Natural killer cell (primary cell): ENCODE data around the gene MERTK. TPM values are rescaled to one million over a fixed set of nuclear protein-coding genes. Genes with fewer than 3 reads are reported as not detected.
A peak's percentile ranks its signal among the peaks of the same experiment; 100 is the strongest.

Experiments used
- ATAC-seq, 3 donors: fragments of 150-1000 bp in 2 of 3; fragments of 200-7000 bp in 1 of 3; cut with Tn5 transposase; 1 replicate in 1 of 3; 2 replicates in 2 of 3; pipeline ENCODE4 v1.10.0; 2021; ENCODE audit warnings: mild to moderate bottlenecking in 2 of 3, moderate library complexity in 2 of 3
- DNase-seq, 2 donors: peaks; one replicate each; pipeline versions ENCODE4 v3.0.0 to v3.0.0-alpha.2; 2013 to 2021; ENCODE audit warnings: mixed read lengths in 1 of 2
- H3K27ac ChIP-seq: one replicate; pipeline ENCODE4 v1.5.1; 2013; ENCODE audit warnings: mild to moderate bottlenecking, low read length
- H3K27me3 ChIP-seq: one replicate; pipeline ENCODE4 v1.6.1; 2013; ENCODE audit warnings: low read length; ENCODE audit not compliant: control insufficient read depth, insufficient read depth
- H3K36me3 ChIP-seq: one replicate; pipeline ENCODE4 v1.6.1; 2013; ENCODE audit warnings: low read length; ENCODE audit not compliant: control insufficient read depth, insufficient read depth
- H3K4me1 ChIP-seq: one replicate; pipeline ENCODE4 v1.6.1; 2013; ENCODE audit warnings: low read length; ENCODE audit not compliant: control insufficient read depth, insufficient read depth
- H3K4me3 ChIP-seq: one replicate; pipeline ENCODE4 v1.5.1; 2013; ENCODE audit warnings: low read length
- H3K9me3 ChIP-seq: one replicate; pipeline ENCODE4 v1.6.1; 2013; ENCODE audit warnings: low read length; ENCODE audit not compliant: control insufficient read depth, insufficient read depth
- H3K27ac Mint-ChIP-seq, 2 donors: one replicate each; pipeline ENCODE4 v1.8.0; 2022; ENCODE audit warnings: mild to moderate bottlenecking in 2 of 2, mixed read lengths in 2 of 2, moderate library complexity in 1 of 2
- H3K27me3 Mint-ChIP-seq, 2 donors: one replicate each; pipeline ENCODE4 v1.8.0; 2022; ENCODE audit warnings: low read depth in 2 of 2, mixed read lengths in 2 of 2
- H3K36me3 Mint-ChIP-seq: one replicate; pipeline ENCODE4 v1.8.0; 2022; ENCODE audit warnings: mixed read lengths
- H3K4me1 Mint-ChIP-seq, 2 donors: one replicate each; pipeline ENCODE4 v1.8.0; 2022; ENCODE audit warnings: mixed read lengths in 2 of 2
- H3K4me3 Mint-ChIP-seq: one replicate; pipeline ENCODE4 v1.8.0; 2022; ENCODE audit warnings: mild to moderate bottlenecking, moderate library complexity, mixed read lengths
- H3K9me3 Mint-ChIP-seq, 2 donors: one replicate each; pipeline ENCODE4 v1.8.0; 2022; ENCODE audit warnings: mixed read lengths in 2 of 2
- CTCF ChIP-seq: fragments of 200-600 bp; IDR thresholded peaks from one replicate; pipeline ENCODE4 v1.8.0; 2022; ENCODE audit warnings: antibody characterized with exemption
- WGBS: methylation state at CpG from one replicate; pipeline ENCODE4 v1.1.7; 2013; ENCODE audit warnings: missing lambda C conversion rate; ENCODE audit not compliant: insufficient coverage; 5-methylcytosine and 5-hydroxymethylcytosine counted together
- intact Hi-C: fragments of 100-400 bp; cut with micrococcal nuclease; formaldehyde crosslinking; loops from one replicate; pipeline ENCODE4 v1.14.2; 2022
- total RNA-seq, 4 donors: library from RNA; stranded (reverse); fragments of 120-200 nt in 1 of 4; gene quantifications; one replicate each; pipeline versions ENCODE4 v1.2.3 to v1.2.4, GENCODE V29; 2013 to 2022

The MERTK gene
- total RNA-seq, 3 donors from 2014 or later (not counting 1 experiment from before 2014, with no cell fraction given) = 0.38 to 1.2 (median 0.45) TPM

GRCh38 chr2:112046231-112046630, 147.8 kb downstream of the MERTK start:
- no peak overlapping the region for H3K4me3 ChIP-seq
- H3K9me3 ChIP-seq = no peaks in the 10 kb centered on the region
- H3K27me3 ChIP-seq = no peaks in the 10 kb centered on the region
- no peak overlapping the region for H3K27ac ChIP-seq
- peaks cover 0 to 6% of the 10 kb centered on the region in 2 donors for H3K4me1 Mint-ChIP-seq
- no peaks in the 10 kb centered on the region for H3K36me3 ChIP-seq
- DNase-seq = no peak
- no peak for ATAC-seq
- H3K27me3 Mint-ChIP-seq = peaks cover 6 to 9% of the 10 kb centered on the region in 2 donors
- TF ChIP-seq CTCF = no peak
- no peaks in the 10 kb centered on the region for H3K9me3 Mint-ChIP-seq
- H3K36me3 Mint-ChIP-seq = no peaks in the 10 kb centered on the region
- intact Hi-C loops = no loop called here
- no peak overlapping the region for H3K4me3 Mint-ChIP-seq
- H3K4me1 ChIP-seq = no peaks in the 10 kb centered on the region
- no peak overlapping the region for H3K27ac Mint-ChIP-seq

- Histone ChIP-seq H3K36me3 (no peaks in the 10 kb centered on the region), H3K4me1 (no peaks in the 10 kb centered on the region), H3K9me3 (no peaks in the 10 kb centered on the region), H3K27ac (no peak overlapping the region), H3K4me3 (no peak overlapping the region), H3K27me3 (no peaks in the 10 kb centered on the region)
- H3K4me1 Mint-ChIP-seq = peaks cover 0 to 6% of the 10 kb centered on the region in 2 donors
- ATAC-seq = no peak
- no peak for DNase-seq
- no peak overlapping the region for H3K27ac Mint-ChIP-seq
- WGBS = 99% methylated on average over 4 of the region's 7 CpGs
- H3K4me3 Mint-ChIP-seq = no peak overlapping the region
- no peaks in the 10 kb centered on the region for H3K9me3 Mint-ChIP-seq
- H3K27me3 Mint-ChIP-seq = peaks cover 6 to 9% of the 10 kb centered on the region in 2 donors
- no peaks in the 10 kb centered on the region for H3K36me3 Mint-ChIP-seq
- intact Hi-C loops = loop anchor here (1.0 kb wide), 1 partner anchor 160 kb away; no protein-coding TSS in a partner anchor
- TF ChIP-seq CTCF = no peak
Observed at GRCh38 chr2:112047537-112048235, 149.3 kb downstream of the MERTK start.

- Mint-ChIP-seq H3K27ac (no peak overlapping the region), H3K36me3 (no peaks in the 10 kb centered on the region), H3K4me3 (no peak overlapping the region), H3K9me3 (no peaks in the 10 kb centered on the region), H3K27me3 (peaks cover 6 to 9% of the 10 kb centered on the region in 2 donors), H3K4me1 (peaks cover under 1 to 7% of the 10 kb centered on the region in 2 donors)
- ATAC-seq = no peak
- intact Hi-C loops = loop anchor here (1.0 kb wide), 1 partner anchor 161 kb away; no protein-coding TSS in a partner anchor
- no peak for TF ChIP-seq CTCF
- Histone ChIP-seq H3K27ac (no peak overlapping the region), H3K27me3 (no peaks in the 10 kb centered on the region), H3K4me1 (no peaks in the 10 kb centered on the region), H3K4me3 (no peak overlapping the region), H3K9me3 (no peaks in the 10 kb centered on the region), H3K36me3 (no peaks in the 10 kb centered on the region)
- 54% methylated on average over 4 of the region's 4 CpGs for WGBS
- no peak for DNase-seq
Observed at GRCh38 chr2:112048236-112048592, 149.8 kb downstream of the MERTK start.

GRCh38 chr2:112048887-112049286, 150.5 kb downstream of the MERTK start:
- H3K27me3 ChIP-seq = no peaks in the 10 kb centered on the region
- peak; percentile 82 for TF ChIP-seq CTCF
- H3K27me3 Mint-ChIP-seq = peaks cover 3 to 9% of the 10 kb centered on the region in 2 donors
- no peaks in the 10 kb centered on the region for H3K36me3 Mint-ChIP-seq
- no peaks in the 10 kb centered on the region for H3K36me3 ChIP-seq
- no peak overlapping the region for H3K27ac ChIP-seq
- no CpG with 5 or more reads among the region's 3 CpGs for WGBS
- intact Hi-C loops = loop anchor here (1.0 kb wide), 1 partner anchor 162 kb away; no protein-coding TSS in a partner anchor
- H3K4me1 ChIP-seq = peaks cover 3% of the 10 kb centered on the region
- H3K4me3 Mint-ChIP-seq = no peak overlapping the region
- no peaks in the 10 kb centered on the region for H3K9me3 ChIP-seq
- H3K27ac Mint-ChIP-seq = no peak overlapping the region
- ATAC-seq (peak; percentile 67 to 89 (median 76)), DNase-seq (peak in 1 of 2 donors; percentile 75)
- H3K4me3 ChIP-seq = no peak overlapping the region
- H3K4me1 Mint-ChIP-seq = peaks cover 7 to 14% of the 10 kb centered on the region in 2 donors
- no peaks in the 10 kb centered on the region for H3K9me3 Mint-ChIP-seq
